HEK293 (cell line): Measurements from ENCODE around the gene ALDH4A1.
"Not testable (repeated sequence)": the region's sequence is repeated elsewhere in the genome, so short reads cannot be mapped to it uniquely, and the experiment has no call there.

Source experiments
- MYNN ChIP-seq: fragments of 450-650 bp; formaldehyde crosslinking; IDR thresholded peaks from 2 replicates; pipeline ENCODE4 v1.5.1; 2016; ENCODE audit warnings: missing biosample characterization, missing genetic modification characterization, borderline replicate concordance
- ZBTB7A ChIP-seq: fragments of 450-650 bp; formaldehyde crosslinking; IDR thresholded peaks from 2 replicates; pipeline ENCODE4 v1.5.1; 2016; ENCODE audit warnings: low read depth, missing biosample characterization, missing genetic modification characterization
- ZNF404 ChIP-seq: fragments of 450-650 bp; formaldehyde crosslinking; IDR thresholded peaks from 2 replicates; pipeline ENCODE4 v1.5.1; 2017; ENCODE audit warnings: missing biosample characterization, missing genetic modification characterization
- TF ChIP-seq, protein P1 (sequence below): fragments of 450-650 bp; formaldehyde crosslinking; IDR thresholded peaks from 2 replicates; pipeline ENCODE4 v1.5.1; 2016; ENCODE audit warnings: missing biosample characterization, missing genetic modification characterization

DNA sequence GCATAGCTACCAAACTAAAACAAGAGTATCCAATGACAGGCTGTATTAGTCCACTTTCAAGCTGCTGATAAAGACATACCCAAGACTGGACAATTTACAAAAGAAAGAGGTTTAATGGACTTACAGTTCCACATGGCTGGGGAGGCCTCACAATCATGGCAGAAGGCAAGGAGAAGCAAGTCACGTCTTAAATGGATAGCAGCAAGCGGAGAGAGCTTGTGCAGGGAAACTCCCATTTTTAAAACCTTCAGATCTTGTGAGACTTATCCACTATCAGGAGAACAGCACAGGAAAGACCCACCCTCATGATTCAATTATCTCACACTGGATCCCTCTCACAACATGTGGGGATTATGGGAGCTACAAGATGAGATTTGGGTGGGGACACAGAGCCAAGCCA is 54.6 kb downstream of the ALDH4A1 start:
- TF ChIP-seq ZNF404 (tag by site-specific recombination); ZBTB7A (tag by site-specific recombination); MYNN: not testable (repeated sequence)
- TF ChIP-seq, protein P1, sequence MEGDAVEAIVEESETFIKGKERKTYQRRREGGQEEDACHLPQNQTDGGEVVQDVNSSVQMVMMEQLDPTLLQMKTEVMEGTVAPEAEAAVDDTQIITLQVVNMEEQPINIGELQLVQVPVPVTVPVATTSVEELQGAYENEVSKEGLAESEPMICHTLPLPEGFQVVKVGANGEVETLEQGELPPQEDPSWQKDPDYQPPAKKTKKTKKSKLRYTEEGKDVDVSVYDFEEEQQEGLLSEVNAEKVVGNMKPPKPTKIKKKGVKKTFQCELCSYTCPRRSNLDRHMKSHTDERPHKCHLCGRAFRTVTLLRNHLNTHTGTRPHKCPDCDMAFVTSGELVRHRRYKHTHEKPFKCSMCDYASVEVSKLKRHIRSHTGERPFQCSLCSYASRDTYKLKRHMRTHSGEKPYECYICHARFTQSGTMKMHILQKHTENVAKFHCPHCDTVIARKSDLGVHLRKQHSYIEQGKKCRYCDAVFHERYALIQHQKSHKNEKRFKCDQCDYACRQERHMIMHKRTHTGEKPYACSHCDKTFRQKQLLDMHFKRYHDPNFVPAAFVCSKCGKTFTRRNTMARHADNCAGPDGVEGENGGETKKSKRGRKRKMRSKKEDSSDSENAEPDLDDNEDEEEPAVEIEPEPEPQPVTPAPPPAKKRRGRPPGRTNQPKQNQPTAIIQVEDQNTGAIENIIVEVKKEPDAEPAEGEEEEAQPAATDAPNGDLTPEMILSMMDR = not testable (repeated sequence)
